GM12878 (cell line): Measurements from ENCODE around the gene SDS.

Experiments used
- BHLHE40 ChIP-seq, 2 experiments: fragments of 450-650 bp in 1 of 2; IDR thresholded peaks; 2 replicates each; pipeline ENCODE4 v1.6.1; 2011 to 2017; ENCODE audit warnings: low read depth in 2 of 2, borderline replicate concordance in 1 of 2, improper control_type of control experiment in 1 of 2, low read length in 1 of 2, mild to moderate bottlenecking in 1 of 2
- NR2C2 ChIP-seq: IDR thresholded peaks from 2 replicates; pipeline ENCODE4 v1.6.1; 2011; ENCODE audit warnings: borderline replicate concordance, low read depth; ENCODE audit not compliant: control insufficient read depth, insufficient read length

- TF ChIP-seq BHLHE40 (IDR thresholded peaks at IDR 0.05; ENCODE audit: borderline replicate concordance in 1 of 2, low read depth in 2 of 2, low read length in 1 of 2) (no peak), NR2C2 (no peak)
These were observed 10.9 kb upstream of the SDS start for GRCh38 chr12:113414519-113415038.
